ENCODE measurements around the gene C15orf39. TPM values are rescaled to one million over a fixed set of nuclear protein-coding genes. Genes with fewer than 3 reads are reported as not detected.

Gene C15orf39
- total and polyA plus RNA-seq, 3 donors from 2014 or later, result 167 to 321 (median 168) TPM

DNA sequence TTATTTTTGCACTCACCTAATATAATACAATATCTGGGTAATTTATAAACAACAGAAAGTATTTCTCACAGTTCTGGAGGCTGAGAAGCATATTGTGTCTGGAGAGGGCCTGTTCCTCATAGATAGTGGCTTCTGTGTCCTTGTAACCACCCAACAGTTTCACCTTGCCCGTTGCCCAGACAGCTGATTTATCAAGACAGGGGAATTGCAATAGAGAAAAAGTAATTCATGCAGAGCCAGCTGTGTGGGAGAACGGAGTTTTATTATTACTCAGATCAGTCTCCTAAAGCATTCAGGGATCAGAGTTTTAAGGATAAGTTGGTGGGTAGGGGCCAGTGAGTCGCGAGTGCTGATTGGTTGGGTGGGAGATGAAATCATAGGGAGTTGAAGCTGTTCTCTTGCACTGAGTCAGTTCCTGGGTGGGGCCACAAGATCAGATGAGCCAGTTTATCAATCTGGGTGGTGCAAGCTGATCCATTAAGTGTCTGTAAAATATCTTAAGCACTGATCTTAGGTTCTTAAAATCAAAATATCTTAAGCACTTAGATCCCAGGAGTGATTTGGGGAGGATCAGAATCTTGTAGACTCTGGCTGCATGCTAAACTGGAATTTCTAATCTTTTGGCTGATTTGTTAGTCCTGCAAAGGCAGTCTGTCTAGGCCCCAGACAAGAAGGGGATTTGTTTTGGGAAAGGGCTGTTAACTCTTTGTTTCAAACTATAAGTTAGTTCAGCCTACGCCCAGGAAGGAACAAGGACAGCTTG lies 33.9 kb upstream of the C15orf39 start:
- Histone ChIP-seq H3K4me1 (no peaks in the 10 kb centered on the region), H3K27ac (no peak overlapping the region), H3K4me3 (no peak overlapping the region), H3K9me3 (no peaks in the 10 kb centered on the region), H3K27me3 (no peaks in the 10 kb centered on the region), H3K36me3 (ENCODE audit: low read depth, missing control alignments) (no peaks in the 10 kb centered on the region)
- 46 to 72% methylated on average over 5 of the region's 5 CpGs for WGBS, 2 donors
- TF ChIP-seq CTCF (IDR thresholded peaks at IDR 0.05), result no peak
- intact Hi-C loops (cut with DNase I; ENCODE audit: low total_unique reads), result no loop called here
- no peak for DNase-seq

GRCh38 chr15:75168374-75168773 lies 33.3 kb upstream of the C15orf39 start:
- Histone ChIP-seq H3K27me3 (no peaks in the 10 kb centered on the region), H3K4me3 (no peak overlapping the region), H3K27ac (no peak overlapping the region), H3K4me1 (no peaks in the 10 kb centered on the region), H3K36me3 (ENCODE audit: low read depth, missing control alignments) (no peaks in the 10 kb centered on the region), H3K9me3 (no peaks in the 10 kb centered on the region)
- no peak for DNase-seq
- 70 to 94% methylated on average over 4 of the region's 4 CpGs for WGBS, 2 donors
- intact Hi-C loops (cut with DNase I; ENCODE audit: low total_unique reads), result no loop called here
- TF ChIP-seq POLR2A (IDR thresholded peaks at IDR 0.05) (no peak), CTCF (IDR thresholded peaks at IDR 0.05) (no peak)

DNA sequence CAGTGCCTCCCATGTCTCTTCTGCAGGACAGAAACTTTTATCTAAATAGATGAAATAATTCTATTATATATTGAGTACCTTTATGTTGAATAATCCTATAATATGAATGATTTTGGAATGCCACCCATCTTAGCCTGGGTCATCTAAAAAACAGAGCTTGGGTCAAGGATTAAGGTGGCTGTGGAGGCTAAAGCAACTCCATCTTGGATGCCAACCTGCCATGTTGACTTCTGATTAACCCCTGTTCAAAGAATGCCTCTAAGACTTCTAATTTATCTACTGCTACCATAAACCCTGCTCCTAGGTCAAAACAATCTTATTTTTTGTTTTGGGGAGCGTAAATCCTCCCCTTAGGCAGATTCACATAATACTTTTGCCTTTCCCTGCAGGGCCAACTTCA lies 31.5 kb upstream of the C15orf39 start:
- H3K36me3 ChIP-seq (ENCODE audit: low read depth, missing control alignments), result no peaks in the 10 kb centered on the region
- no peaks in the 10 kb centered on the region for H3K27me3 ChIP-seq
- no peak for TF ChIP-seq POLR2A (IDR thresholded peaks at IDR 0.05)
- no peak for TF ChIP-seq CTCF (IDR thresholded peaks at IDR 0.05)
- intact Hi-C loops (cut with DNase I; ENCODE audit: low total_unique reads), result no loop called here
- no peaks in the 10 kb centered on the region for H3K4me1 ChIP-seq
- DNase-seq, result no peak
- no peak overlapping the region for H3K4me3 ChIP-seq
- no peaks in the 10 kb centered on the region for H3K9me3 ChIP-seq
- no peak overlapping the region for H3K27ac ChIP-seq
- WGBS, 2 donors, result 93 to 94% methylated on average over 1 of the region's 1 CpG

DNA sequence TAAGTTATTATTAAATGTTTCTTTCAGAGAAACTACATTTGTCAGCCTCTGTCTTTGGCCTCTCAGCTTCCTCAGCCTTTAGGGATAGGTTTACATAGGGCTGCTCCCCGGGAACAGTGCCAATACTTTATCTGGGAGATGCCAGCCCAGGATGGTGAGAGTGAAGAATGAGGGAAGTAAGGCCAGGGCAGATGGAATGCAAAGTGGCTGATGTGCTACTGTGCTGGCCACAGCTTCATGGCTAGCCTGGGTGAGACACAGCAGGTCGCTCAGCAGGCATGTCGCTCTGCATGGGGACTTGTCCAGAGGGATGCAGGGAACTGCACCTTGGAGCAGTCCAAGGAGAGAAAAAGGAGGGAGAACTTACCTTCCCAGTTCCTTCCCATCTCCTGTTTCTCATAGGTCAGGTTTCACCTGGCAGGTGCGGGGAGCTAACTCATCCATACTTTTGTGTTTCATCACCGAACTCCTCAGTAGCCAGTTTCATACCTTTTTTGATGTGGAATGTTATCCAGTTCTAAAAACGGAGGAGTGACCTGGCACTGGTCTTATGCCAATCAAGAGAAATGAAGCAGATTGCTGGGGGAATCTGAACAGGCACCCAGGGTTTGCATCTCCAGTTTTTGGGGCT lies 30.9 kb upstream of the C15orf39 start:
- TF ChIP-seq POLR2A (IDR thresholded peaks at IDR 0.05), result no peak
- no peak for TF ChIP-seq CTCF (IDR thresholded peaks at IDR 0.05)
- Histone ChIP-seq H3K36me3 (ENCODE audit: low read depth, missing control alignments) (no peaks in the 10 kb centered on the region), H3K4me1 (no peaks in the 10 kb centered on the region), H3K9me3 (no peaks in the 10 kb centered on the region), H3K4me3 (no peak overlapping the region), H3K27me3 (no peaks in the 10 kb centered on the region), H3K27ac (no peak overlapping the region)
- WGBS, 2 donors, result 91 to 92% methylated on average over 6 of the region's 6 CpGs
- no peak for DNase-seq
- intact Hi-C loops (cut with DNase I; ENCODE audit: low total_unique reads), result no loop called here

- intact Hi-C loops (cut with DNase I; ENCODE audit: low total_unique reads), result no loop called here
- DNase-seq, result no peak
- no peak overlapping the region for H3K4me3 ChIP-seq
- 86 to 89% methylated on average over 5 of the region's 5 CpGs for WGBS, 2 donors
- H3K9me3 ChIP-seq, result no peaks in the 10 kb centered on the region
- H3K27ac ChIP-seq, result no peak overlapping the region
- no peaks in the 10 kb centered on the region for H3K27me3 ChIP-seq
- no peak for TF ChIP-seq POLR2A (IDR thresholded peaks at IDR 0.05)
- no peak for TF ChIP-seq CTCF (IDR thresholded peaks at IDR 0.05)
- no peaks in the 10 kb centered on the region for H3K36me3 ChIP-seq (ENCODE audit: low read depth, missing control alignments)
- H3K4me1 ChIP-seq, result peaks cover 4% of the 10 kb centered on the region
These were observed 30.3 kb upstream of the C15orf39 start for GRCh38 chr15:75171408-75171807.
